ENCODE measurements around the gene CST7.
"Not testable (repeated sequence)": the region's sequence is repeated elsewhere in the genome, so short reads cannot be mapped to it uniquely, and the experiment has no call there.

The CST7 gene

DNA sequence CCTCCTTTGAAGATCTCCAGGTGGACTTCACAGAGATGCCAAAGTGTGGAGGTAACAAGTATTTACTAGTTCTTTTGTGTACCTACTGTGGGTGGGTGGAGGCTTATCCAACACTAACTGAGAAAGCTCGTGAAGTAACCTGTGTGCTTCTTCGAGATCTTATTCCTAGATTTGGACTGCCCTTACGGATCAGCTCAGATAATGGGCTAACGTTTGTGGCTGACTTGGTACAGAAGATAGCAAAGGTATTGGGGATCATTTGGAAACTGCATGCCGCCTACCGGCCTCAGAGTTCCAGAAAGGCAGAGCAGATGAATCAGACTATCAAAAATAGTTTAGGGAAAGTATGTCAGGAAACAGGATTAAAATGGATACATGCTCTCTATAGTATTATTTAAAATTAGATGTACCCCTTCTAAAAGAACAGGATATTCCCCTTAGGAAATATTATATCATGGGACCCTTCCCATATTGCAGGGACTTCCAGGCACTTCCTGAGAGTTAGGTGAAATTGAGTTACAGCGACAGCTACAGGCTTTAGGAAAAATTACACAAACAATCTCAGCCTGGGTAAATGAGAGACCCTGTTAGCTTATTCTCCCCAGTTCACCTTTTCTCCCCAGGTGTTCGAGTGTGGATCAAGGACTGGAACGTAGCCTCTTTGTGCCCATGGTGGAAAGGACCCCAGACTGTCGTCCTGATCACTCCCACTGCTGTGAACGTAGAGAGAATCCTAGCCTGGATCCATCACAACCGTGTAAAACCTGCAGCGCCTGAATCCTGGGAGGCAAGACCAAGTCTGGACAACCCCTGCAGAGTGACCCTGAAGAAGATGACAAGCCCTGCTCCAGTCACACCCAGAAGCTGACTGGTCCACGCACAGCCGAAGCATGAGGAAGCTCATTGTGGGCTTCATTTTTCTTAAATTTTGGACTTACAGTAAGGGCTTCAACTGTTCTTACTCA lies 18.1 kb upstream of the CST7 start:
- H3K36me3 ChIP-seq (ENCODE audit: control insufficient read depth in 1 of 2, insufficient read depth in 2 of 2, low read depth in 1 of 2, low read length in 2 of 2); H2BK5ac ChIP-seq (ENCODE audit: low read depth, low read length, poor library complexity, severe bottlenecking); H2BK120ac ChIP-seq (ENCODE audit: low read depth, low read length); H3K4me2 ChIP-seq (ENCODE audit: low read length, poor library complexity, severe bottlenecking); H3K18ac ChIP-seq (ENCODE audit: low read depth in 1 of 2, low read length in 2 of 2); H3K9me3 ChIP-seq (ENCODE audit: control insufficient read depth, low read length); H2BK15ac ChIP-seq (ENCODE audit: low read depth, poor library complexity, severe bottlenecking); H2AFZ ChIP-seq (ENCODE audit: low read depth, low read length); H2BK12ac ChIP-seq (ENCODE audit: low read length in 2 of 2); H3K9ac ChIP-seq (ENCODE audit: low read length); H4K91ac ChIP-seq (ENCODE audit: low read length); H3K27ac ChIP-seq (ENCODE audit: low read length, poor library complexity, severe bottlenecking); H3K4me1 ChIP-seq (ENCODE audit: control insufficient read depth, insufficient read depth, low read depth, low read length); H3K79me1 ChIP-seq (replicated peaks; ENCODE audit: low read length, poor library complexity, severe bottlenecking); H3K23ac ChIP-seq (ENCODE audit: low read length in 2 of 2); DNase-seq; H3K14ac ChIP-seq (ENCODE audit: low read length in 2 of 2); H3K4me3 ChIP-seq (ENCODE audit: insufficient read depth in 1 of 2, low read depth in 1 of 2, low read length in 2 of 2); H2AK5ac ChIP-seq (ENCODE audit: low read length, severe bottlenecking): not testable (repeated sequence)
- Histone ChIP-seq H4K8ac (ENCODE audit: low read length) (peak overlapping the region; percentile 45), H3K4ac (ENCODE audit: low read depth in 1 of 2, low read length in 2 of 2) (peak overlapping the region in 1 of 2 experiments; percentile 46), H3K27me3 (ENCODE audit: control insufficient read depth in 1 of 2, insufficient read depth in 1 of 2, low read length in 2 of 2) (peaks cover 0 to 14% of the 10 kb centered on the region in 2 experiments)
- 69% methylated on average over 15 of the region's 15 CpGs for WGBS

DNA sequence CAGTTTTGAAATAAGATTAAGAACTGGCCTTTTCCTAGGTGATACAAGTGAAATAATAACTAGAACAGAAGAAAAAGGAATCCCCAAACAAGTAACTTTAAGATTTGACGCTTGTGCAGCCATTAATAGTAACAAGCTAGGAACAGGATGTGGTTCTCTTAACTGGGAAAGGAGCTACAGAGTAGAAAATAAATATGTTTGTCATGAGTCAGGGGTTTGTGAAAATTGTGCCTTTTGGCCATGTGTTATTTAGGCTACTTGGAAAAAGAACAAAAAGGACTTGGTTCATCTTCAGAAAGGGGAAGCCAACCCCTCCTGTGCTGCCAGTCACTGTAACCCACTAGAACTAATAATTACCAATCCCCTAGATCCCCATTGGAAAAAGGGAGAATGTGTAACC lies 17.2 kb upstream of the CST7 start:
- H3K4me1 ChIP-seq (ENCODE audit: control insufficient read depth, insufficient read depth, low read depth, low read length); H3K4me3 ChIP-seq (ENCODE audit: insufficient read depth in 1 of 2, low read depth in 1 of 2, low read length in 2 of 2); H3K18ac ChIP-seq (ENCODE audit: low read depth in 1 of 2, low read length in 2 of 2); H3K9ac ChIP-seq (ENCODE audit: low read length); H2AK5ac ChIP-seq (ENCODE audit: low read length, severe bottlenecking); H3K9me3 ChIP-seq (ENCODE audit: control insufficient read depth, low read length); H3K23ac ChIP-seq (ENCODE audit: low read length in 2 of 2); H2BK5ac ChIP-seq (ENCODE audit: low read depth, low read length, poor library complexity, severe bottlenecking); H3K14ac ChIP-seq (ENCODE audit: low read length in 2 of 2); H2BK120ac ChIP-seq (ENCODE audit: low read depth, low read length); H3K36me3 ChIP-seq (ENCODE audit: control insufficient read depth in 1 of 2, insufficient read depth in 2 of 2, low read depth in 1 of 2, low read length in 2 of 2); H3K27ac ChIP-seq (ENCODE audit: low read length, poor library complexity, severe bottlenecking); H4K91ac ChIP-seq (ENCODE audit: low read length); H3K79me1 ChIP-seq (replicated peaks; ENCODE audit: low read length, poor library complexity, severe bottlenecking); H2BK15ac ChIP-seq (ENCODE audit: low read depth, poor library complexity, severe bottlenecking); H3K4ac ChIP-seq (ENCODE audit: low read depth in 1 of 2, low read length in 2 of 2); H3K4me2 ChIP-seq (ENCODE audit: low read length, poor library complexity, severe bottlenecking); H2BK12ac ChIP-seq (ENCODE audit: low read length in 2 of 2); H4K8ac ChIP-seq (ENCODE audit: low read length); H2AFZ ChIP-seq (ENCODE audit: low read depth, low read length): not testable (repeated sequence)
- H3K27me3 ChIP-seq (ENCODE audit: control insufficient read depth in 1 of 2, insufficient read depth in 1 of 2, low read length in 2 of 2): peaks cover 0 to 14% of the 10 kb centered on the region in 2 experiments
- 33% methylated on average over 1 of the region's 1 CpG for WGBS
- DNase-seq: peak; percentile 1

GRCh38 chr20:24933266-24933908 lies 15.7 kb upstream of the CST7 start:
- Histone ChIP-seq H2BK120ac (ENCODE audit: low read depth, low read length) (no peak overlapping the region), H2BK5ac (ENCODE audit: low read depth, low read length, poor library complexity, severe bottlenecking) (no peak overlapping the region), H3K23ac (ENCODE audit: low read length in 2 of 2) (no peak overlapping the region), H3K79me1 (replicated peaks; ENCODE audit: low read length, poor library complexity, severe bottlenecking) (no peaks in the 10 kb centered on the region), H3K4ac (ENCODE audit: low read depth in 1 of 2, low read length in 2 of 2) (no peak overlapping the region), H2BK15ac (ENCODE audit: low read depth, poor library complexity, severe bottlenecking) (no peak overlapping the region), H3K27ac (ENCODE audit: low read length, poor library complexity, severe bottlenecking) (no peak overlapping the region), H3K4me3 (ENCODE audit: insufficient read depth in 1 of 2, low read depth in 1 of 2, low read length in 2 of 2) (no peak overlapping the region), H2BK12ac (ENCODE audit: low read length in 2 of 2) (no peak overlapping the region), H4K91ac (ENCODE audit: low read length) (no peak overlapping the region), H2AK5ac (ENCODE audit: low read length, severe bottlenecking) (no peak overlapping the region), H3K4me2 (ENCODE audit: low read length, poor library complexity, severe bottlenecking) (no peak overlapping the region), H3K9ac (ENCODE audit: low read length) (no peak overlapping the region), H3K9me3 (ENCODE audit: control insufficient read depth, low read length) (peaks cover 6% of the 10 kb centered on the region), H4K8ac (ENCODE audit: low read length) (no peak overlapping the region), H2AFZ (ENCODE audit: low read depth, low read length) (no peak overlapping the region), H3K18ac (ENCODE audit: low read depth in 1 of 2, low read length in 2 of 2) (no peak overlapping the region), H3K27me3 (ENCODE audit: control insufficient read depth in 1 of 2, insufficient read depth in 1 of 2, low read length in 2 of 2) (peaks cover 0 to 14% of the 10 kb centered on the region in 2 experiments), H3K36me3 (ENCODE audit: control insufficient read depth in 1 of 2, insufficient read depth in 2 of 2, low read depth in 1 of 2, low read length in 2 of 2) (no peaks in the 10 kb centered on the region), H3K14ac (ENCODE audit: low read length in 2 of 2) (no peak overlapping the region), H3K4me1 (ENCODE audit: control insufficient read depth, insufficient read depth, low read depth, low read length) (peaks cover 3% of the 10 kb centered on the region)
- no peak for DNase-seq
- WGBS: 89% methylated on average over 7 of the region's 7 CpGs

DNA sequence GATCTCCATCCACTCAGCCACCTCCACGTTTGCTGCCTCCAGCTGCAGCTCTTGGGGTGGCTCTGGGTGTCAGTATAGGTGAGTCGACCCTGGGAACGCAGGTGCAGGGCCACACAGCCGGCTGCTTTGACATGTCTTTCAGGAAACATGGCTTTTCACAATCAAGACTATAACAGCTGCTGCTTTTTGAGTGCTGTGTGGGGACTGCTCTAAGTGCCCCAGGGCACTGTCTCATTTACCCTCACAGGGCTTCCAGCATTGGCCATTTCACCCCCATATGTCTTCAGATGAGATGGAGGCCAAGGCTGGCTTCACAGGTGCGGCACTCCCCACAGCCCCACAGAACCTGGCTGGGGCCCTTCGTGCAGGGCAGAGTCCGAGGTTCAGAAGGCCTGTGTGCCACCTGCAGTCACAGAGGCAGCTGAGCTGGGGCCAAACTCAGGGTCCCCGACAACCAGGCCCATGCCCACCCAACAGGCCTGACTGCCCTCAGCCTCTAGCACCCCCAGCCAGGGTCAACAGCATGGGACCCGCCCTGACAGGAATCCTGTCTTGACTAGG lies 14.9 kb upstream of the CST7 start:
- H3K36me3 ChIP-seq (ENCODE audit: control insufficient read depth in 1 of 2, insufficient read depth in 2 of 2, low read depth in 1 of 2, low read length in 2 of 2): no peaks in the 10 kb centered on the region
- no peak overlapping the region for H4K91ac ChIP-seq (ENCODE audit: low read length)
- 71% methylated on average over 9 of the region's 9 CpGs for WGBS
- no peak overlapping the region for H2BK120ac ChIP-seq (ENCODE audit: low read depth, low read length)
- no peak overlapping the region for H3K27ac ChIP-seq (ENCODE audit: low read length, poor library complexity, severe bottlenecking)
- no peak overlapping the region for H2AFZ ChIP-seq (ENCODE audit: low read depth, low read length)
- no peak overlapping the region for H4K8ac ChIP-seq (ENCODE audit: low read length)
- no peak overlapping the region for H3K4me3 ChIP-seq (ENCODE audit: insufficient read depth in 1 of 2, low read depth in 1 of 2, low read length in 2 of 2)
- peaks cover 0 to 9% of the 10 kb centered on the region in 2 experiments for H3K27me3 ChIP-seq (ENCODE audit: control insufficient read depth in 1 of 2, insufficient read depth in 1 of 2, low read length in 2 of 2)
- H3K4ac ChIP-seq (ENCODE audit: low read depth in 1 of 2, low read length in 2 of 2): no peak overlapping the region
- H3K9ac ChIP-seq (ENCODE audit: low read length): no peak overlapping the region
- no peak overlapping the region for H2AK5ac ChIP-seq (ENCODE audit: low read length, severe bottlenecking)
- H3K18ac ChIP-seq (ENCODE audit: low read depth in 1 of 2, low read length in 2 of 2): no peak overlapping the region
- H3K14ac ChIP-seq (ENCODE audit: low read length in 2 of 2): no peak overlapping the region
- peaks cover 3% of the 10 kb centered on the region for H3K4me1 ChIP-seq (ENCODE audit: control insufficient read depth, insufficient read depth, low read depth, low read length)
- no peak for DNase-seq
- no peaks in the 10 kb centered on the region for H3K79me1 ChIP-seq (replicated peaks; ENCODE audit: low read length, poor library complexity, severe bottlenecking)
- peaks cover 6% of the 10 kb centered on the region for H3K9me3 ChIP-seq (ENCODE audit: control insufficient read depth, low read length)
- H2BK12ac ChIP-seq (ENCODE audit: low read length in 2 of 2): no peak overlapping the region
- H2BK5ac ChIP-seq (ENCODE audit: low read depth, low read length, poor library complexity, severe bottlenecking): no peak overlapping the region
- no peak overlapping the region for H3K23ac ChIP-seq (ENCODE audit: low read length in 2 of 2)
- no peak overlapping the region for H3K4me2 ChIP-seq (ENCODE audit: low read length, poor library complexity, severe bottlenecking)
- H2BK15ac ChIP-seq (ENCODE audit: low read depth, poor library complexity, severe bottlenecking): no peak overlapping the region

Data from mesenchymal stem cell (in vitro differentiated cells and primary cell).